ENCODE measurements around the gene EPC1.

GRCh38 chr10:32271617-32272016, 75.3 kb downstream of the EPC1 start:
- TF ChIP-seq CTCF (IDR thresholded peaks at IDR 0.05 in 4 of 5, conservative IDR thresholded peaks at IDR 0.05 in 1 of 5) (no peak), POLR2A (IDR thresholded peaks at IDR 0.05) (no peak)

Data from gastrocnemius medialis (tissue), 4 donors.